ENCODE data around the gene RAB3C. TPM values are rescaled to one million over a fixed set of nuclear protein-coding genes. Genes with fewer than 3 reads are reported as not detected.

RAB3C gene
- total RNA-seq, 1 experiment from 2014 or later: 13.3 TPM

DNA sequence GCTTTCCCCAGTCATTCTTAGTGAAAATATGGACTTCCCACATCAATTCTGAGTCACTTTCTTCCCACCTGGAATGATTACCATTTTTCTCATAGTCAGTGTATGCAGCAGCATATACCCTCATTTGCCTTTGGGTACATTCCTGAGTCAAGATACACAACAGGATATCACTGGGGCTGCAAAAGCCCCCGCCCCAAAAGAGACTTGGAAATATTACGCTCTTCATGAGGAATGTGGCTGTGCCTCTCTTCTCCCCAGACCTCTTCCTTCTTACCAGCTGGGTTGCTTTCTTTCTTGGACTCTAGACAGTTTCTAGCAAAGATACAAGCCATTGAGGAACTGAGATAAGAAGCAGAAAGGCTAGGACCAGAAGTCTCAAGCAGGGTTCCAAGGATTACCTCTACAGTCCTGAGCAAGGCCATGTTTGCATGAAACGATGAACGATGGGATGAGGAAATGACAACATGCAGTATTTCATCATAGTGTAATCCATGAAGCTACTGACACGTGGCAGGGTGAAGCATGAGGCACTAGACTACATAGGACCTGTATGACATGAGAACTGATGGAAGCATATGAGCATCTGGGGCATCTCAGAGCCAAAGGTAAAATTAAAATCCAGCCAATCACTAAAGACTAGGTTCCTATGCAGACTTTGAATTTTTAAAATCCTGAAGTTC is 218.1 kb downstream of the RAB3C start (continued):
- TF ChIP-seq RELA (CRISPR knock-in tag; IDR thresholded peaks at IDR 0.05; ENCODE audit: borderline replicate concordance) (no peak), TEAD1 (CRISPR knock-in tag; IDR thresholded peaks at IDR 0.05) (no peak), EMX1 (CRISPR knock-in tag; IDR thresholded peaks at IDR 0.05) (no peak), NFE2L1 (CRISPR knock-in tag; IDR thresholded peaks at IDR 0.05) (no peak), ZNF121 (CRISPR knock-in tag; IDR thresholded peaks at IDR 0.05) (no peak), NFYB (CRISPR knock-in tag; conservative IDR thresholded peaks at IDR 0.05; ENCODE audit: low read depth) (no peak), ZNF671 (CRISPR knock-in tag; IDR thresholded peaks at IDR 0.05) (no peak)

DNA sequence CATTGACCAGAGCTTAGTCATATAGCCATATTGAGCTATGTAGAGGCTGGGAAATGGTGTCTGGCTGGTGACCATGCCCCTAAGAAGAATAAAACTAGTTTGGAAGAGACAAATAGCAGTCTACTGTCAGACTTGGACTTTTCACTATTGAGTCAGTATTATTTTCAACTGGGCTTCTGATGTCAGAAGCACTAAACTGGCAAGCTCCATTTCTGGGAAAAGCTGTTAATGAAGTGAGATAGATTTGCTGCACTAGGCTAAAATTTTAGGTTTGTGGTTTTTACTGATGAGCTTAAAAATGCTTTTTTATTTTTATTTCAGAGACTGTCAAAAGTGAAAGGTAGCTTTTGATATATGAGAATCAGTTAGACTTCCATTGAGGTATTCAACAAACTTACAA is 220.2 kb downstream of the RAB3C start:
- DNase-seq (ENCODE audit: low spot score) (no peak), ATAC-seq (no peak)
- Mint-ChIP-seq H3K27me3 (ENCODE audit: low read depth) (peaks cover 3% of the 10 kb centered on the region; the same call in 1 of the 2 replicates), H3K4me1 (peaks cover 44% of the 10 kb centered on the region), H3K4me3 (no peak overlapping the region), H3K9me3 (peaks cover 7% of the 10 kb centered on the region; the same call in 1 of the 2 replicates), H3K36me3 (no peaks in the 10 kb centered on the region), H3K27ac (no peak overlapping the region)
- TF ChIP-seq CBFB (CRISPR knock-in tag; IDR thresholded peaks at IDR 0.05; ENCODE audit: low read depth): no peak
- TF ChIP-seq, protein P1, sequence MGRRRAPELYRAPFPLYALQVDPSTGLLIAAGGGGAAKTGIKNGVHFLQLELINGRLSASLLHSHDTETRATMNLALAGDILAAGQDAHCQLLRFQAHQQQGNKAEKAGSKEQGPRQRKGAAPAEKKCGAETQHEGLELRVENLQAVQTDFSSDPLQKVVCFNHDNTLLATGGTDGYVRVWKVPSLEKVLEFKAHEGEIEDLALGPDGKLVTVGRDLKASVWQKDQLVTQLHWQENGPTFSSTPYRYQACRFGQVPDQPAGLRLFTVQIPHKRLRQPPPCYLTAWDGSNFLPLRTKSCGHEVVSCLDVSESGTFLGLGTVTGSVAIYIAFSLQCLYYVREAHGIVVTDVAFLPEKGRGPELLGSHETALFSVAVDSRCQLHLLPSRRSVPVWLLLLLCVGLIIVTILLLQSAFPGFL (CRISPR knock-in tag; IDR thresholded peaks at IDR 0.05; ENCODE audit: borderline replicate concordance): no peak
- TF ChIP-seq IRF2 (CRISPR knock-in tag; IDR thresholded peaks at IDR 0.05; ENCODE audit: borderline replicate concordance, low read depth): no peak
- no peak for TF ChIP-seq ATF1 (CRISPR knock-in tag; IDR thresholded peaks at IDR 0.05)
- TF ChIP-seq, protein P2, sequence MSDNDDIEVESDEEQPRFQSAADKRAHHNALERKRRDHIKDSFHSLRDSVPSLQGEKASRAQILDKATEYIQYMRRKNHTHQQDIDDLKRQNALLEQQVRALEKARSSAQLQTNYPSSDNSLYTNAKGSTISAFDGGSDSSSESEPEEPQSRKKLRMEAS (CRISPR knock-in tag; IDR thresholded peaks at IDR 0.05): no peak
- no peak for TF ChIP-seq ZNF423 (CRISPR knock-in tag; IDR thresholded peaks at IDR 0.05)
- no peak for TF ChIP-seq ZNF138 (CRISPR knock-in tag; conservative IDR thresholded peaks at IDR 0.05)
- TF ChIP-seq, protein P3, sequence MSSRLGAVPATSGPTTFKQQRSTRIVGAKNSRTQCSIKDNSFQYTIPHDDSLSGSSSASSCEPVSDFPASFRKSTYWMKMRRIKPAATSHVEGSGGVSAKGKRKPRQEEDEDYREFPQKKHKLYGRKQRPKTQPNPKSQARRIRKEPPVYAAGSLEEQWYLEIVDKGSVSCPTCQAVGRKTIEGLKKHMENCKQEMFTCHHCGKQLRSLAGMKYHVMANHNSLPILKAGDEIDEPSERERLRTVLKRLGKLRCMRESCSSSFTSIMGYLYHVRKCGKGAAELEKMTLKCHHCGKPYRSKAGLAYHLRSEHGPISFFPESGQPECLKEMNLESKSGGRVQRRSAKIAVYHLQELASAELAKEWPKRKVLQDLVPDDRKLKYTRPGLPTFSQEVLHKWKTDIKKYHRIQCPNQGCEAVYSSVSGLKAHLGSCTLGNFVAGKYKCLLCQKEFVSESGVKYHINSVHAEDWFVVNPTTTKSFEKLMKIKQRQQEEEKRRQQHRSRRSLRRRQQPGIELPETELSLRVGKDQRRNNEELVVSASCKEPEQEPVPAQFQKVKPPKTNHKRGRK (CRISPR knock-in tag; IDR thresholded peaks at IDR 0.05; ENCODE audit: borderline replicate concordance): no peak
- no peak for TF ChIP-seq FOXJ3 (CRISPR knock-in tag; IDR thresholded peaks at IDR 0.05; ENCODE audit: borderline replicate concordance)
- TF ChIP-seq SMAD4 (CRISPR knock-in tag; IDR thresholded peaks at IDR 0.05): no peak
- TF ChIP-seq ESRRA (CRISPR knock-in tag; IDR thresholded peaks at IDR 0.05; ENCODE audit: borderline replicate concordance): no peak
- TF ChIP-seq, protein P4, sequence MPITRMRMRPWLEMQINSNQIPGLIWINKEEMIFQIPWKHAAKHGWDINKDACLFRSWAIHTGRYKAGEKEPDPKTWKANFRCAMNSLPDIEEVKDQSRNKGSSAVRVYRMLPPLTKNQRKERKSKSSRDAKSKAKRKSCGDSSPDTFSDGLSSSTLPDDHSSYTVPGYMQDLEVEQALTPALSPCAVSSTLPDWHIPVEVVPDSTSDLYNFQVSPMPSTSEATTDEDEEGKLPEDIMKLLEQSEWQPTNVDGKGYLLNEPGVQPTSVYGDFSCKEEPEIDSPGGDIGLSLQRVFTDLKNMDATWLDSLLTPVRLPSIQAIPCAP (CRISPR knock-in tag; IDR thresholded peaks at IDR 0.05): no peak
- TF ChIP-seq, protein P5, sequence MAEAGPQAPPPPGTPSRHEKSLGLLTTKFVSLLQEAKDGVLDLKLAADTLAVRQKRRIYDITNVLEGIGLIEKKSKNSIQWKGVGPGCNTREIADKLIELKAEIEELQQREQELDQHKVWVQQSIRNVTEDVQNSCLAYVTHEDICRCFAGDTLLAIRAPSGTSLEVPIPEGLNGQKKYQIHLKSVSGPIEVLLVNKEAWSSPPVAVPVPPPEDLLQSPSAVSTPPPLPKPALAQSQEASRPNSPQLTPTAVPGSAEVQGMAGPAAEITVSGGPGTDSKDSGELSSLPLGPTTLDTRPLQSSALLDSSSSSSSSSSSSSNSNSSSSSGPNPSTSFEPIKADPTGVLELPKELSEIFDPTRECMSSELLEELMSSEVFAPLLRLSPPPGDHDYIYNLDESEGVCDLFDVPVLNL (CRISPR knock-in tag; IDR thresholded peaks at IDR 0.05; ENCODE audit: borderline replicate concordance, low read depth): no peak
- no peak for TF ChIP-seq HMGA2 (CRISPR knock-in tag; IDR thresholded peaks at IDR 0.05)
- no peak for TF ChIP-seq ZNF317 (CRISPR knock-in tag; IDR thresholded peaks at IDR 0.05; ENCODE audit: borderline replicate concordance, low read depth)
- TF ChIP-seq, protein P6, sequence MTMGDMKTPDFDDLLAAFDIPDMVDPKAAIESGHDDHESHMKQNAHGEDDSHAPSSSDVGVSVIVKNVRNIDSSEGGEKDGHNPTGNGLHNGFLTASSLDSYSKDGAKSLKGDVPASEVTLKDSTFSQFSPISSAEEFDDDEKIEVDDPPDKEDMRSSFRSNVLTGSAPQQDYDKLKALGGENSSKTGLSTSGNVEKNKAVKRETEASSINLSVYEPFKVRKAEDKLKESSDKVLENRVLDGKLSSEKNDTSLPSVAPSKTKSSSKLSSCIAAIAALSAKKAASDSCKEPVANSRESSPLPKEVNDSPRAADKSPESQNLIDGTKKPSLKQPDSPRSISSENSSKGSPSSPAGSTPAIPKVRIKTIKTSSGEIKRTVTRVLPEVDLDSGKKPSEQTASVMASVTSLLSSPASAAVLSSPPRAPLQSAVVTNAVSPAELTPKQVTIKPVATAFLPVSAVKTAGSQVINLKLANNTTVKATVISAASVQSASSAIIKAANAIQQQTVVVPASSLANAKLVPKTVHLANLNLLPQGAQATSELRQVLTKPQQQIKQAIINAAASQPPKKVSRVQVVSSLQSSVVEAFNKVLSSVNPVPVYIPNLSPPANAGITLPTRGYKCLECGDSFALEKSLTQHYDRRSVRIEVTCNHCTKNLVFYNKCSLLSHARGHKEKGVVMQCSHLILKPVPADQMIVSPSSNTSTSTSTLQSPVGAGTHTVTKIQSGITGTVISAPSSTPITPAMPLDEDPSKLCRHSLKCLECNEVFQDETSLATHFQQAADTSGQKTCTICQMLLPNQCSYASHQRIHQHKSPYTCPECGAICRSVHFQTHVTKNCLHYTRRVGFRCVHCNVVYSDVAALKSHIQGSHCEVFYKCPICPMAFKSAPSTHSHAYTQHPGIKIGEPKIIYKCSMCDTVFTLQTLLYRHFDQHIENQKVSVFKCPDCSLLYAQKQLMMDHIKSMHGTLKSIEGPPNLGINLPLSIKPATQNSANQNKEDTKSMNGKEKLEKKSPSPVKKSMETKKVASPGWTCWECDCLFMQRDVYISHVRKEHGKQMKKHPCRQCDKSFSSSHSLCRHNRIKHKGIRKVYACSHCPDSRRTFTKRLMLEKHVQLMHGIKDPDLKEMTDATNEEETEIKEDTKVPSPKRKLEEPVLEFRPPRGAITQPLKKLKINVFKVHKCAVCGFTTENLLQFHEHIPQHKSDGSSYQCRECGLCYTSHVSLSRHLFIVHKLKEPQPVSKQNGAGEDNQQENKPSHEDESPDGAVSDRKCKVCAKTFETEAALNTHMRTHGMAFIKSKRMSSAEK (CRISPR knock-in tag; IDR thresholded peaks at IDR 0.05; ENCODE audit: borderline replicate concordance): no peak
- POLR2A ChIA-PET: no interaction called here
- CTCF ChIA-PET: no interaction called here
